HG02840 (cell line): ENCODE results near the gene IGLL1.
"Not testable (repeated sequence)": the region's sequence is repeated elsewhere in the genome, so short reads cannot be mapped to it uniquely, and the experiment has no call there.

Experiments
- ATAC-seq: cut with Tn5 transposase; IDR thresholded peaks from one replicate; pipeline ENCODE4 v1.9.1; 2021; ENCODE audit warnings: mild to moderate bottlenecking, moderate library complexity, moderate number of reproducible peaks; ENCODE audit not compliant: unreplicated experiment, low FRiP score

IGLL1 gene

GRCh38 chr22:23565305-23565914, 14.7 kb downstream of the IGLL1 start:
- ATAC-seq: no peak

DNA sequence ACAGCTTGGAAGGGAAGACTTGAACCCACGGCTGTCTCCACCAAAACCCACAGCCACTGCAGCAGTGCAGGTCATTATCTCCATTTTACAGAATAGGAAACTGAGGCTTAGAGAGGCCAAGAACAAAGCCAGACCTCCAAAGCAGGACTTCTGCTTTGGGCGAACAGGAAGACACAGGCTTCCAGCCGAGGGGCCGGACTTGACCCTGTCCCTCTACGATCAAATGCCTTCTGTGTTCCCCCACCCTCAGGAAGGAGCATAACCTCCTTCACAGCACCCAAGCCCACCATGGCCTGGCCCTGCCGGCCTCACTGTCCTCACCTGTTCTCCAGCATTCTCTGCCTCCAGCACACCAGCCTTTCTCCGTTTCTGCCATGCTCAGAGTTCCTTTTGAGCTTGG, 15.8 kb downstream of the IGLL1 start:
- ATAC-seq: no peak

- no peak for ATAC-seq
Measured at GRCh38 chr22:23563111-23563510, 17.0 kb downstream of the IGLL1 start.

GRCh38 chr22:23562186-23562585, 17.9 kb downstream of the IGLL1 start:
- ATAC-seq: no peak

- ATAC-seq: not testable (repeated sequence)
Measured at GRCh38 chr22:23561025-23561510, 19.0 kb downstream of the IGLL1 start.

DNA sequence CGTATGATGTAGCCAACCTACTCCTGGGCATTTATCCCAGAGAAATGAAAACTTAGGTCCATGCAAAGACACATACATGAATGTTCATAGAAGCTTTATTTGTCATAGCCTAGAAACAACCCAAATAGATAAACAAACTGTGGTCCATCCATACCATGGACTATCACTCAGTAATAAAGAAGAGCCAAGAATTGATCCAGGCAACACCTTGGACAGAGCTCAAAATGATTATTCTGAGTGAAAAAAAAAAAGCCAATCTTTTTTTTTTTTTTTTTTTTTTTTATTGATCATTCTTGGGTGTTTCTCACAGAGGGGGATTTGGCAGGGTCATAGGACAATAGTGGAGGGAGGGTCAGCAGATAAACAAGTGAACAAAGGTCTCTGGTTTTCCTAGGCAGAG, 19.9 kb downstream of the IGLL1 start:
- not testable (repeated sequence) for ATAC-seq

DNA sequence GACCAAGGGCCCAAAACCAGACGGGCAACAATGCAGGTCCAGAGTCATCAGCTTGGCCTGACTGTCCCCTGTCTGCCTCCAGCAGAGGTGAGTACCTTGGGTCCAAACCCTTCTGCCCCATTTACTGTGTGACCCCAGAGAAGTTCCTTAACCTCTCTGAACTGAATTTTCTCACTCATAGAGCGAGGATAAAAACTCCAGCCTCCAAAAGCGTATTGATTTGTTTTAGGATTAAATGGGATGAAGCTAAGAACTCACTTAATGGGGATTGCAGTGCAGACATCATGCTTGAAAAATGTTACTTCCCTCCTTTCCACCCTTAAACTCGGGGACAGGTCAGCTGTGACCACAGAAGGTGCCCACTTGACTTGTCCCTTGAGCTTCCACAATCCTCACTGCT, 22.6 kb downstream of the IGLL1 start:
- no peak for ATAC-seq

- ATAC-seq: no peak
Measured at GRCh38 chr22:23557036-23557435, 23.1 kb downstream of the IGLL1 start.

DNA sequence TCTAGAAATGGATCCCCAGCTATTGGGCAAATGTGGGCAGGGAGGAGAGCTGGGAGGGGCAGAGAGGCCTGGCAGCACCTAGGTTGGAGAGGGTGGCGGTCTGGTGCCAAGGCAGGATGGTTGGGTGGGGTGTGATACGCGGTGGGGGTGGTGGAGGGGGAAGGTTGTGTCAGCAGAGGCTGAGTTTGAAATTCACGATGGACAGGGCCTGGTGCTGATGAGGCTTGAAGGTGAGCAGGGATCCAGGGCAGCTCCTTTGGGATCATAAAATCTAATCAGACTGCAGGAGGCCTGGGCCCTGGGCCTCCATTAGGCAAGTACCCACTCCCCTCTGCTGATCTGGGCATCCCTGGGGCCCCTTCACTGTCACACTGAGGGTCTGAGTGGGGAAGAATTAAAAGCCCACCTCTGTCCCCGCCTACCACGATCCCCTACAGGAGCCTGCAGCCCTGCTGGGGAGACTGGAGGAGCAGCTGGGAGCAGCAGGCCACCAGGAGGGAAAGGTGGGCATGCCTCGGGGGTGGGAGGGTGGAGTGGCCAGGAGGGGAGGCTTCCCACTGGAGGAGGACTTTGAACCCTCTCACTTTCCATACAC, 24.0 kb downstream of the IGLL1 start:
- no peak for ATAC-seq

- ATAC-seq: no peak
Measured at GRCh38 chr22:23555118-23555517, 25.0 kb downstream of the IGLL1 start.

DNA sequence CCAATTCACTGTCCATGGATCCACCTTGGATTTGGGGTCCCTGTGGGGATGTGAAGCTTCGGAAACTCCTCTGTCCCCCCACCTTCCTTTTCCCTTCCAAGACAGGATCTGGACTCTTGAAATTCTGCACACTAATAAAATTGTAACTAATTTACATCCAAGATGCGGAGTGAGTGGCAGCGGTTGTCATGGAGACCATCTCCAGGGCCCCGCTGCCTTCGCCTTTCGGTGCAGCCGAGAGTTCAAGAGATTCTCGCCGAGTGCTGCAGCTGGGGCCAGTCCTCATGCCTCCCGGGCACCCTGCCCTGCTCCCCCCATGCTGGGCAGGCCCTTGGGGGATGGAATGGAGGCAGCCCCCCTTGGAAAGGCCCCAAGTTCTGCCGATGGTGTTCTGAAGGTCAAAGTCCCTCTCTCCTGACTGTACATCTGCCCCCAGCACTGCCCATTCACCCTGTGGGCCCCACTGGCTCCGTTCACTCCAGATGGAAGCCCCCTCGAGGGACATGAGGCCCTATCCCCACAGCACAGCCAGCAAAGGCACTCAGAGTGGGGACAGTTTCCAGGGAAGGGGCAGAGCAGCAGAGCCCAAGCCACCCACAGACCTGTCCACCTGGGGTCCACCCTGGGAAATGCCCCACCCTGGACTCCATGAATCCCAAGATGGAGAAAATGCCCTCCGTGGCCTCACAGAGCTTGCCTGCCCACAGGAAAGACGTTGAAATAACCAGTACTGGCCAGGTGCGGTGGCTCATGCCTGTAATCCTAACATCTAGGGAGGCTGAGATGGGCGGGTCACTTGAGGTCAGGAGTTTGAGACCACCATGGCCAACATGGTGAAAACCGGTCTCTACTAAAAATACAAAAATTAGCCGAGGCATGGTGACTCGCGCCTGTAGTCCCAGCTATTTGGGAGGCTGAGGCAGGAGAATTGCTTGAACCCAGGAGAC, 25.9 kb downstream of the IGLL1 start:
- no peak for ATAC-seq

DNA sequence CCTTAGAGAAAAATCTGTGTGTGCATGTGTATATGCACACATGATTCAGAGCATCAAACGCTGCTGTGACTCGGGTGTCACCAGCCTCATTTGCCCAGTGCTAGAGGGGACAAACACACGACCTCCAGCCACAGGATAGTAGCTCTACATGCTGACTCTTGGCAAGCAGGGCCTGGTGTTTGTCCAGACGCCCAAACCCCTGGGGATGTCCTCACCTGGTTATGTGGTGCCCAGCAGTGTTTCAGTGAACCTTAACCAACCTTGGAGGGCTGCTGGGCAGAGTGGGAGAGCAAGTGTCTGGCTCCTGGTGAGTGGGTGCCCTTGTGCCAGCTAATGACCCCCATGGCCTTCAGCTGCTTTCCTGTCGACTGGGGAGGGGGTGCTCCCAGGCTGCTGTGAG, 26.7 kb downstream of the IGLL1 start:
- no peak for ATAC-seq

GRCh38 chr22:23552573-23552972, 27.5 kb downstream of the IGLL1 start:
- no peak for ATAC-seq

DNA sequence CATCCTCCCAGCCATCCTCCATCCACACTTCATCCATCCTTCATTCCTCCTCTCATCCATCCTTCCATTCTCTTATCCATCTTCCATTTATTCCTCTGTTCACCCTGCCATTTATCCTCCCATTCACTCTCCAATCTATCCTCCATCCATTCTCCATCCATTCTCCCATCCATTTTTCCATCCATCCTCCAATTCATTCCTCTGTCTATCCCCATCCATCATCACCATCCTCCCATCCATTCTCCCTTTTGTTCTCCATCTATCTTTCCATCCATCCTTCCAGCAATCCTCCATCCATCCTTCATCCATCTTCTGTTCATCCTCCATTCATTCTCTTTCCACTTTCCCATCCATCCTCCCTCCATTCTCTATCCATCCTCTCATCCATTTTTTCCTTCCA, 28.7 kb downstream of the IGLL1 start:
- no peak for ATAC-seq

GRCh38 chr22:23550049-23550650, 29.9 kb downstream of the IGLL1 start:
- ATAC-seq: no peak

DNA sequence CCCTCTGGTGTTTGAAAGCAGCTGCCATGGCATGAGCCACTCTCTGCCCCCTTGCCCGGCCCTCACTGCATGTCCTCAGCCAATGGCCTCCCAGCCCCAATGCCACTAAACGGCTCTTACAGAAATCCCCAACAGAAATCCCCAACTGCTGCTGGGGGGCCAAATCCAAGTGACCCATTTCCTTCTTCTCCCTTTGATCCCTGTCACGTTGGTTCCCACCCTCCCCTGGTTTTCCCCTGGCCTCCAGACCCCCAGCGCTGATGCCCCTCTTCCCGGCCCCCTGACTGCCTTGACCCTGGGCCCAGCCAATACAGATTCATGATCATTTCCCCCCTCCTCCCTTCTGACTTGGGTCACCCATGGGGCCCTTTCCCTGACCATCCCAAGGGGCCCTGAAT, 30.9 kb downstream of the IGLL1 start:
- ATAC-seq: no peak

DNA sequence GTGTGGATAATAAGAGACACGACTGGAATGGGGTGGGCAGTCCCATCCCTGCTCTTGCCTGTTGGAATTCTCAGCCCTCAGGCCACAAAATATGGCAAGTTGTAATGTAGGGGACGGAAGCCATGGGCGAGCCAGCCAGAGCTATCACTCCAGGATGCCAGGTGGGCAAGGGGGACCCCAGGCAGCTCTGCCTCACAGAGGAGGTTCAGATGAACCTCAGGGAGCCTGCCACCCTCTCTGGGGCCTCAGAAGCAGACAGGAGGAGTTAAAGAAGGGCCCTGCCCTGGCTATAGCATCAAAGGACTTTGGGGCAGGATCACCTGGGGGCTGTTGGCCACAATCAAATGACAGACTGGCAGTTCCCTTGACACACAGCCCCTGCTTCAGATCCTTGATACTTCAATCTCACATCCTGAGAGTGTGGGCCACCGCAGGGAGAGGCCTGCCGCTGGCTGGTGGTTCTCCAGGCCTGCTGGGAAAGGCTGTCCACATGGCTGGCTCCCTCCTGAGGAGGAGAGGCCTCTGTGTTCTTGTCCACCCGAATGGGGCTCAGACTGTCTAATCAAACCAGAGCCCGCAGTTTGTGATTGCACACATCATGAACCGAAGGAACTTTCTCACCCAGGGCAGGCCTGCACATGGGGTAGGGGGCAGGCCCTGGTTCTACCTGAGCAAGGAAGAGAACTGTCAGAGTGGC, 31.4 kb downstream of the IGLL1 start:
- ATAC-seq: no peak

- no peak for ATAC-seq
Measured at GRCh38 chr22:23547818-23548500, 32.1 kb downstream of the IGLL1 start.

DNA sequence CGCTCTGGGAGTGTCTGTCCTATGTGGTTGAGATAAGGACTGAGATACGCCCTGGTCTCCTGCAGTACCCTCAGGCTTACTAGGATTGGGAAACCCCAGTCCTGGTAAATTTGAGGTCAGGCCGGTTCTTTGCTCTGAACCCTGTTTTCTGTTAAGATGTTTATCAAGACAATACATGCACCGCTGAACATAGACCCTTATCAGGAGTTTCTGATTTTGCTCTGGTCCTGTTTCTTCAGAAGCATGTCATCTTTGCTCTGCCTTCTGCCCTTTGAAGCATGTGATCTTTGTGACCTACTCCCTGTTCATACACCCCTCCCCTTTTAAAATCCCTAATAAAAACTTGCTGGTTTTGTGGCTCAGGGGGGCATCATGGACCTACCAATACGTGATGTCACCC, 32.7 kb downstream of the IGLL1 start:
- not testable (repeated sequence) for ATAC-seq

- ATAC-seq: no peak
Measured at GRCh38 chr22:23544852-23545251, 35.2 kb downstream of the IGLL1 start.
